ENCODE results near the gene TSC22D1.

The TSC22D1 gene

DNA sequence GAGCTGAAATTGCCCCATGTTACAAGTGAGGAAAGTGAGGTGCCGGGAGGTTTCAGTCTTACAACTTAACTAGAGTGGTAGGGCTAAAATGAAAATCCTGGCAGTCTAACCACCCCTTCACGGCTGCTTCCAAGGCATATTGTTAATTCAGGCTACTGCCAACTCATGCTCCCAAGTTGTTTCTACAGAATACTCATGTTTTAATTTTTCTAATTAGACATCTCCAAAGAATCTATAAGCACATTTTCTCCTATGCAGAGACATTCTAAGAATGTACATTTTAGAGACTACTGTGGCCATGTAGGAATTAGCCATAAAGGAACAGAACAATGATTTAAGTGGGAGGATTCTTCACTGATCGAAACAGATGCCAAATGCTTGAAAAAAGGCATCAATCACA is 7.0 kb upstream of the TSC22D1 start:
- TF ChIP-seq, protein P1, sequence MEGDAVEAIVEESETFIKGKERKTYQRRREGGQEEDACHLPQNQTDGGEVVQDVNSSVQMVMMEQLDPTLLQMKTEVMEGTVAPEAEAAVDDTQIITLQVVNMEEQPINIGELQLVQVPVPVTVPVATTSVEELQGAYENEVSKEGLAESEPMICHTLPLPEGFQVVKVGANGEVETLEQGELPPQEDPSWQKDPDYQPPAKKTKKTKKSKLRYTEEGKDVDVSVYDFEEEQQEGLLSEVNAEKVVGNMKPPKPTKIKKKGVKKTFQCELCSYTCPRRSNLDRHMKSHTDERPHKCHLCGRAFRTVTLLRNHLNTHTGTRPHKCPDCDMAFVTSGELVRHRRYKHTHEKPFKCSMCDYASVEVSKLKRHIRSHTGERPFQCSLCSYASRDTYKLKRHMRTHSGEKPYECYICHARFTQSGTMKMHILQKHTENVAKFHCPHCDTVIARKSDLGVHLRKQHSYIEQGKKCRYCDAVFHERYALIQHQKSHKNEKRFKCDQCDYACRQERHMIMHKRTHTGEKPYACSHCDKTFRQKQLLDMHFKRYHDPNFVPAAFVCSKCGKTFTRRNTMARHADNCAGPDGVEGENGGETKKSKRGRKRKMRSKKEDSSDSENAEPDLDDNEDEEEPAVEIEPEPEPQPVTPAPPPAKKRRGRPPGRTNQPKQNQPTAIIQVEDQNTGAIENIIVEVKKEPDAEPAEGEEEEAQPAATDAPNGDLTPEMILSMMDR (conservative IDR thresholded peaks at IDR 0.05; ENCODE audit: low read depth, low read length) = no peak
- no peak for DNase-seq (ENCODE audit: low read depth)
- no peak overlapping the region for H3K4me3 ChIP-seq (ENCODE audit: low read depth, low read length)

DNA sequence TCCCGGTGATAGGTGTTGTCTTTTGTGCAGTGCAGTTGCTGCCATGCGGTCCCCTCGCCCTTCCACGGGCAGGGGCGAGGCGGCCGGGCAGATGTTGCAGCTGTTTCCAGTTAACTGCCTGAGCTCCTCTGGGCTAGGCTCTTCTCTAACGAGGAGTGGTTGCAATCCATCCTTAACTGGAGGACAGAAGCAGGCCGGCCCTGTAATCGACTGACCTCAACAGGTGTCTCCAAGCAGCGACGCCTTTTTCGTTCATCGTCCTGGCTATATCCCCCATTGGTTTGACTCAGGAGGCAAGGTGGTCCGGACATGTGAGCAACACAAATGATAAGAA is 1.9 kb upstream of the TSC22D1 start:
- H3K4me3 ChIP-seq (ENCODE audit: low read depth, low read length) = peak overlapping the region; percentile 89
- no peak for DNase-seq (ENCODE audit: low read depth)
- TF ChIP-seq, protein P1 (conservative IDR thresholded peaks at IDR 0.05; ENCODE audit: low read depth, low read length) = no peak

DNA sequence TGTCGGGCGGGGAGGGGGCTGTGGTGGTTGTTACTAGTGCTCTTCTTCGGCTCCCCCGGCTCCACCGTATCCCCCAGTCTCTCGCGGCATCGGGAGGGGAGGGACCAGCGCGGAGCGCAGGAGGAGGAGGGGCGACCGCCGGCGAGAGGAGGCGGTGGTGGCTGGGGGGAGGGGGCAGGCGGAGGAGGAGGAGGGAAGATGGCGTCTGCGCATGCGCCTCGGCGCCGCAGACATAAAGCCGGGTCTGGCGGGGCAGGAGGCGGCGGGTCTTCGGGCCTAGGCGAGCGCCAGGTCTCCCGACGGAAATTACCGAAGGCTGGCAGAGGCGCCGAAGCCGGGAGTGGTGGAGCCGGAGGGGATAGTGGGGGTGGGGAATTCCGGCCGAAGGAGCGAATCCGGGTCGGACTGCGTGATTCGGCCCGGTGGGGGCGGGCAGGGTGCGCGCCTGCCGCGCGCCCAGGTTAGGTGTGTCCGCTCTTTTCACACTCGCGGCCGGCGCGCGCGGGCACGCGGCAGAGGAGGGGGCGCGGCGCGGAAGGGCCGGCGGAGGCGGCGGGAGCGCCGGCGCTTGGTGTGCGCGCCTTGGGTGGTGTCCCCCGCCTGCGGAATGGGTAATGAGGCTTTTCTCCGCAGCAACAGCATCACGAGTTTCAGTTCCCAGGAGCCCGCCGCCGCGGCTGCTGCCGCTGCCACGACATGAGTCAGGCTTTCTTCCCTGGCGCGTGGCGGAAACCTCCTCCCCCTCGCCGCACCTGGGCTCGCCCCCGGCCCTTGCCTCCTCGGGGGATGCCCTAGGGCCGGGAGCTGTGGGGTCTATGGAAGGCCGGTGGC is 1.3 kb upstream of the TSC22D1 start:
- peak overlapping the region; percentile 89 for H3K4me3 ChIP-seq (ENCODE audit: low read depth, low read length)
- TF ChIP-seq, protein P1 (conservative IDR thresholded peaks at IDR 0.05; ENCODE audit: low read depth, low read length) = no peak
- peak; percentile 98 for DNase-seq (ENCODE audit: low read depth)

DNA sequence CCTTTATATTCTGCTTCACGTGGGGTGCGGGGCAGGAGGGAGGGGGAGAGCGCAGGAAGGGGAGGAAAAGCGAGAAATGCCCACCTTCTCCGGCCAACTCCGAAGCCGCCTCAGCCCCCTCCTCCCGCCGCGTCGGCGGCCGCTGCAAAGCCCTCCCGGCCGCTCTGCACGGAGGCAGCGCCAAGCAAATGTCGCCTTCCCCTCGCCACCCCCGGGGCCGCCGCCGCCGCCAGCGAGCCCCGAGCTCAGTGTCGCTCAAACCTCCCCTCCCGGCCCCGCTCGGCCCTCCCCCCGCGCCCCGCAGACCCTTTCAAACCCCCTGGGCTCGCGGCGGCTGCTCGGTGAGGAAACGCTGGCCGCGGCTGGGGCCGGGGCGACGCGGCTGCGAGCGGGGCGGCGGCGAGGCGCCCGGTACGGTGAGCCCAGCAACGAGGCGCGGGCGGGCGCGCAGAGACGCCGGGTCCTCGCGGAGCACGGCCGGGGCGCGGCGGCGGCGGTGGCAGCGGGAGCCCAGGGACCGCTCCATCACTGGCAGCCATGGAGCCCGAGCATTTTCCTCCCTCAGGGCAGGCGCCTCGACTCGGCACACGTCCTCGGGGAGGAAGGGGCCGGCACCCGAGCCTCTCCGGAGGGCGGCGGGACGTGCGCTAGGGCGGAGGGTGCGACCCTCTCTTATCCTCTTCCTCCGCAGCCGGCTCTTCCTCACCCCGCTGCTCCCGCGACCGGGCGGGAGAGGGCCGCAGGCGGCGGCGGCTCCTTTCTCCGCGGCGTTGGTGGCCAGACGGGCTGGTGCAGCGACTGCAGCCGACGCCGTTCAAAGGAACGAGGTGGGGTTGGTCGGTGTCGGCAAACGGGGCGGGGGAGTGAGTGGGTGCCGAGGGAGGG is 463 bp upstream of the TSC22D1 start:
- peak overlapping the region; percentile 89 for H3K4me3 ChIP-seq (ENCODE audit: low read depth, low read length)
- TF ChIP-seq, protein P1 (conservative IDR thresholded peaks at IDR 0.05; ENCODE audit: low read depth, low read length) = no peak
- no peak for DNase-seq (ENCODE audit: low read depth)

DNA sequence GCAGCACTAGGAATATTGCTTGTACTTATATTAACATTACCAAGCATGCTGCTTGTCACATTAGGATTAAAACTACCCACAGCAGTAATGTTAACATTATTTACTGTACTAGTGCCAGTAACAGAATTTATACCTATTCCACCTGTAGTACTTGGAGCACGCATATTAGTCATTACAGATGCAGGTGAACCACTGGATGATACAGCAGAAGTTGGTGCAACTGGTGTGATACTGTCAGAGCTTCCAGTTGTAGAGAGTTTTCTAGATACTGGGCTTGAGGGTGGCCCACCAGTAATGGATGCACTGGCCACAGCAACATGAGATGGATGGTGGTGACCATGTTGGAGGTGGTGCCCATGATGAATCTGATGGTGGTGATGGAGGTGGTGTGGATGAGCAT is 1.1 kb downstream of the TSC22D1 start:
- no peak for DNase-seq (ENCODE audit: low read depth)
- H3K4me3 ChIP-seq (ENCODE audit: low read depth, low read length) = peak overlapping the region; percentile 89
- TF ChIP-seq, protein P1 (conservative IDR thresholded peaks at IDR 0.05; ENCODE audit: low read depth, low read length) = no peak

DNA sequence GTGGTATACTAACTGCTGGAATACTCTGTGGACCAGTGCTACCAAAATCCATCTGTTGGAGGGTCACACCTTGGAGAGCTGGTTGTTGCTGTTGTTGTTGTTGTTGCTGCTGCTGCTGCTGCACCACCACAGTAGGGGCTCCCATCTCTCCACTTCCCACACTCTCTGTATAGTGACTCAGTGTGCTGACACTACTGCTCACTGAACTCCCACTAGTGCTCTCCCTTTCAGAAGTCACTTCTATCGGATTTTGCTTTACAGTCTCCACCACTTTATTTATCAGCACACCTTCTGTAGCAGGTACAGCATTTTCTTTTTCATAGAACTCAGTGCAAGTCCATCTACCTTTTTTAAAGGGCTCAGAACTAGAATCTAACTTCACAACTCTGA is 1.7 kb downstream of the TSC22D1 start:
- H3K4me3 ChIP-seq (ENCODE audit: low read depth, low read length) = peak overlapping the region; percentile 89
- peak; percentile 26 for DNase-seq (ENCODE audit: low read depth)
- TF ChIP-seq, protein P1 (conservative IDR thresholded peaks at IDR 0.05; ENCODE audit: low read depth, low read length) = no peak
